HepG2 (cell line): ENCODE data around the gene ITK. TPM values are rescaled to one million over a fixed set of nuclear protein-coding genes. Genes with fewer than 3 reads are reported as not detected.
A peak's percentile ranks its signal among the peaks of the same experiment; 100 is the strongest.

Experiments
- AHR ChIP-seq: IDR thresholded peaks from 2 replicates; pipeline ENCODE4 v1.6.1; 2018; ENCODE audit warnings: missing genetic modification reagents, missing compliant biosample characterization
- PRMT3 ChIP-seq: sonication (generic); formaldehyde crosslinking; IDR thresholded peaks from 2 replicates; pipeline ENCODE4 v1.8.1; 2022; ENCODE audit warnings: low read depth, mild to moderate bottlenecking, moderate library complexity, missing genetic modification reagents, borderline replicate concordance
- RFXANK ChIP-seq: IDR thresholded peaks from 2 replicates; pipeline ENCODE4 v1.6.1; 2016
- U2AF1 ChIP-seq: fragments of 200-400 bp; formaldehyde crosslinking; optimal IDR thresholded peaks from 2 replicates; pipeline ENCODE3; 2017; ENCODE audit warnings: mild to moderate bottlenecking, low read depth, low read length
- ZBTB8A ChIP-seq: sonication (generic); formaldehyde crosslinking; IDR thresholded peaks from 2 replicates; pipeline ENCODE4 v1.4.0; 2020; ENCODE audit warnings: mild to moderate bottlenecking, low read depth, missing genetic modification reagents, borderline replicate concordance
- ZKSCAN8 ChIP-seq: IDR thresholded peaks from 2 replicates; pipeline ENCODE4 v1.6.1; 2016; ENCODE audit warnings: borderline replicate concordance, missing genetic modification reagents, missing compliant biosample characterization
- polyA plus RNA-seq, 8 experiments: library from polyadenylated mRNA; depleted of rRNA in 3 of 8; stranded (reverse) in 7 of 8; unstranded in 1 of 8; fragments of >200 nt; fragmentation: Illumina TruSeq in 4 of 8; extraction: Trizol in 4 of 8; gene quantifications; 2 replicates each; pipeline versions ENCODE4 v1.2.1 to v1.2.3, GENCODE V29; 2011 to 2016; ENCODE audit warnings: low read depth in 4 of 8, missing spikeins in 1 of 8, mixed read lengths in 1 of 8; ENCODE audit not compliant: insufficient read depth in 1 of 8
- total RNA-seq, 5 experiments: library from RNA; depleted of rRNA; stranded (reverse); fragments of >200 nt; fragmentation: Illumina TruSeq; extraction: Trizol; gene quantifications; 2 replicates each; pipeline ENCODE4 v1.2.3, GENCODE V29; 2016; ENCODE audit warnings: low read depth in 1 of 5
- TF ChIP-seq, protein P1 (sequence below): sonication (generic); formaldehyde crosslinking; IDR thresholded peaks from 2 replicates; pipeline ENCODE4 v1.8.0; 2023; ENCODE audit warnings: mild to moderate bottlenecking, missing genetic modification reagents
- TF ChIP-seq, protein P2 (sequence below): sonication (generic); formaldehyde crosslinking; IDR thresholded peaks from 2 replicates; pipeline ENCODE4 v1.5.0; 2020; ENCODE audit warnings: missing genetic modification reagents
- TF ChIP-seq, protein P3 (sequence below): sonication (generic); formaldehyde crosslinking; IDR thresholded peaks from 2 replicates; pipeline ENCODE4 v1.4.0; 2020; ENCODE audit warnings: low read depth, missing genetic modification reagents
- TF ChIP-seq, protein P4 (sequence below): sonication (generic); formaldehyde crosslinking; IDR thresholded peaks from 2 replicates; pipeline ENCODE4 v1.4.0; 2020; ENCODE audit warnings: low read depth, mild to moderate bottlenecking, missing genetic modification reagents
- TF ChIP-seq, protein P5 (sequence below): sonication (generic); formaldehyde crosslinking; IDR thresholded peaks from 2 replicates; pipeline ENCODE4 v1.4.0; 2020; ENCODE audit warnings: mild to moderate bottlenecking, missing genetic modification reagents

The ITK gene
- total and polyA plus RNA-seq, 2 of the 13 experiments (the other 11 are each of a cell fraction or from before 2014, with no cell fraction given), result 0.01 TPM; not detected in 1

DNA sequence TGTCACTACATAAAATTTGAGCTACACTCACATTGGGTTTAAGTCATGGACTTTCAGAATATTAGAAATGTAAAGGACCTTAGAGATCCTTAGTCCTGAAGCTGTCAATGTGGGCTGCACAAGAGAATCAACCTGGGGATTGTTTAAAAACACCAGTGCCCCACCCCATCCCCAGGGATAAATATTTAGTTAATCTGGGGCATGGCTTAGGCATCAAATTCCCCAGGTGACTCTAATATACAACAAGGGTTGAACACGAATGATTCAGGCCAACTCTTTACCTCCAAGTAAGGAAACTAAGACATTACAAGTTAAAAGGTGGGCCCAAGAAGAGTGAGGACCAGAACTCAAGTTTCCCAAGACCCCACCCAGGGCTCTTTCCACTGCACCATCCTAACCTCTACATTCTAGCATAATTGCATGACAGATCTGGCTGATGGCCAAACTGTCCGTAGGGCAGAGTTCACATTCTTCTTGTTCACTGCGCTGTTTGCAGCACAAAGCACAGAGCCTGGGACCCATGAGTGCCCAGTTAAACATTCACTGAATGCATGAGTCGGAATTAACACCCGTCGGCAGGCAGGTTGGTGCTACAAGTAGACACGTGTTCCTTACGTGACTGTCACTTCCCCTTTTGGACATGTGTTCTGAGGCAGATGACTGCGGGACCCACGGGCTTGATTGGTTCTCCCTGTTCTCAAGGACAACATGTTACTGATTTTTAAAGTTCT lies 110.5 kb downstream of the ITK start (continued):
- TF ChIP-seq, protein P1, sequence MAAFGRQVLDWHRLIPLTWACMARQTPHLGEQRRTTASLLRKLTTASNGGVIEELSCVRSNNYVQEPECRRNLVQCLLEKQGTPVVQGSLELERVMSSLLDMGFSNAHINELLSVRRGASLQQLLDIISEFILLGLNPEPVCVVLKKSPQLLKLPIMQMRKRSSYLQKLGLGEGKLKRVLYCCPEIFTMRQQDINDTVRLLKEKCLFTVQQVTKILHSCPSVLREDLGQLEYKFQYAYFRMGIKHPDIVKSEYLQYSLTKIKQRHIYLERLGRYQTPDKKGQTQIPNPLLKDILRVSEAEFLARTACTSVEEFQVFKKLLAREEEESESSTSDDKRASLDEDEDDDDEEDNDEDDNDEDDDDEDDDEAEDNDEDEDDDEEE (CRISPR knock-in tag), result peak; percentile 81; the same call in 1 of the 2 replicates
- no peak for TF ChIP-seq ZBTB8A (CRISPR knock-in tag)
- TF ChIP-seq, protein P2, sequence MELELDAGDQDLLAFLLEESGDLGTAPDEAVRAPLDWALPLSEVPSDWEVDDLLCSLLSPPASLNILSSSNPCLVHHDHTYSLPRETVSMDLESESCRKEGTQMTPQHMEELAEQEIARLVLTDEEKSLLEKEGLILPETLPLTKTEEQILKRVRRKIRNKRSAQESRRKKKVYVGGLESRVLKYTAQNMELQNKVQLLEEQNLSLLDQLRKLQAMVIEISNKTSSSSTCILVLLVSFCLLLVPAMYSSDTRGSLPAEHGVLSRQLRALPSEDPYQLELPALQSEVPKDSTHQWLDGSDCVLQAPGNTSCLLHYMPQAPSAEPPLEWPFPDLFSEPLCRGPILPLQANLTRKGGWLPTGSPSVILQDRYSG (CRISPR knock-in tag), result 0 out of 2 replicates have a peak, but pooled peaks have one; percentile 9
- no peak for TF ChIP-seq PRMT3 (CRISPR knock-in tag)
- TF ChIP-seq, protein P3, sequence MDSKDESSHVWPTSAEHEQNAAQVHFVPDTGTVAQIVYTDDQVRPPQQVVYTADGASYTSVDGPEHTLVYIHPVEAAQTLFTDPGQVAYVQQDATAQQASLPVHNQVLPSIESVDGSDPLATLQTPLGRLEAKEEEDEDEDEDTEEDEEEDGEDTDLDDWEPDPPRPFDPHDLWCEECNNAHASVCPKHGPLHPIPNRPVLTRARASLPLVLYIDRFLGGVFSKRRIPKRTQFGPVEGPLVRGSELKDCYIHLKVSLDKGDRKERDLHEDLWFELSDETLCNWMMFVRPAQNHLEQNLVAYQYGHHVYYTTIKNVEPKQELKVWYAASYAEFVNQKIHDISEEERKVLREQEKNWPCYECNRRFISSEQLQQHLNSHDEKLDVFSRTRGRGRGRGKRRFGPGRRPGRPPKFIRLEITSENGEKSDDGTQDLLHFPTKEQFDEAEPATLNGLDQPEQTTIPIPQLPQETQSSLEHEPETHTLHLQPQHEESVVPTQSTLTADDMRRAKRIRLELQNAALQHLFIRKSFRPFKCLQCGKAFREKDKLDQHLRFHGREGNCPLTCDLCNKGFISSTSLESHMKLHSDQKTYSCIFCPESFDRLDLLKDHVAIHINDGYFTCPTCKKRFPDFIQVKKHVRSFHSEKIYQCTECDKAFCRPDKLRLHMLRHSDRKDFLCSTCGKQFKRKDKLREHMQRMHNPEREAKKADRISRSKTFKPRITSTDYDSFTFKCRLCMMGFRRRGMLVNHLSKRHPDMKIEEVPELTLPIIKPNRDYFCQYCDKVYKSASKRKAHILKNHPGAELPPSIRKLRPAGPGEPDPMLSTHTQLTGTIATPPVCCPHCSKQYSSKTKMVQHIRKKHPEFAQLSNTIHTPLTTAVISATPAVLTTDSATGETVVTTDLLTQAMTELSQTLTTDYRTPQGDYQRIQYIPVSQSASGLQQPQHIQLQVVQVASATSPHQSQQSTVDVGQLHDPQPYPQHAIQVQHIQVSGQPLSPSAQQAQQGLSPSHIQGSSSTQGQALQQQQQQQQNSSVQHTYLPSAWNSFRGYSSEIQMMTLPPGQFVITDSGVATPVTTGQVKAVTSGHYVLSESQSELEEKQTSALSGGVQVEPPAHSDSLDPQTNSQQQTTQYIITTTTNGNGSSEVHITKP (CRISPR knock-in tag), result peak; percentile 47; the same call in 1 of the 2 replicates
- 0 out of 2 replicates have a peak, but pooled peaks have one; percentile 49 for TF ChIP-seq AHR (CRISPR knock-in tag)
- no peak for TF ChIP-seq U2AF1
- TF ChIP-seq, protein P4, sequence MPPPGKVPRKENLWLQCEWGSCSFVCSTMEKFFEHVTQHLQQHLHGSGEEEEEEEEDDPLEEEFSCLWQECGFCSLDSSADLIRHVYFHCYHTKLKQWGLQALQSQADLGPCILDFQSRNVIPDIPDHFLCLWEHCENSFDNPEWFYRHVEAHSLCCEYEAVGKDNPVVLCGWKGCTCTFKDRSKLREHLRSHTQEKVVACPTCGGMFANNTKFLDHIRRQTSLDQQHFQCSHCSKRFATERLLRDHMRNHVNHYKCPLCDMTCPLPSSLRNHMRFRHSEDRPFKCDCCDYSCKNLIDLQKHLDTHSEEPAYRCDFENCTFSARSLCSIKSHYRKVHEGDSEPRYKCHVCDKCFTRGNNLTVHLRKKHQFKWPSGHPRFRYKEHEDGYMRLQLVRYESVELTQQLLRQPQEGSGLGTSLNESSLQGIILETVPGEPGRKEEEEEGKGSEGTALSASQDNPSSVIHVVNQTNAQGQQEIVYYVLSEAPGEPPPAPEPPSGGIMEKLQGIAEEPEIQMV, result peak; percentile 79; the same call in 1 of the 2 replicates
- no peak for TF ChIP-seq RFXANK (CRISPR knock-in tag)
- TF ChIP-seq ZKSCAN8 (CRISPR knock-in tag), result peak; percentile 91
- TF ChIP-seq, protein P5, sequence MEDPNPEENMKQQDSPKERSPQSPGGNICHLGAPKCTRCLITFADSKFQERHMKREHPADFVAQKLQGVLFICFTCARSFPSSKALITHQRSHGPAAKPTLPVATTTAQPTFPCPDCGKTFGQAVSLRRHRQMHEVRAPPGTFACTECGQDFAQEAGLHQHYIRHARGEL (CRISPR knock-in tag), result no peak
